NCI-H1048 (cell line): ENCODE results near the gene ARMCX4.
"Not testable (repeated sequence)": the region's sequence is repeated elsewhere in the genome, so short reads cannot be mapped to it uniquely, and the experiment has no call there.

Experiments
- DNase-seq: peaks from one replicate; lab custom pipeline; 2025; lab: John Stamatoyannopoulos, UW

ARMCX4 gene

DNA sequence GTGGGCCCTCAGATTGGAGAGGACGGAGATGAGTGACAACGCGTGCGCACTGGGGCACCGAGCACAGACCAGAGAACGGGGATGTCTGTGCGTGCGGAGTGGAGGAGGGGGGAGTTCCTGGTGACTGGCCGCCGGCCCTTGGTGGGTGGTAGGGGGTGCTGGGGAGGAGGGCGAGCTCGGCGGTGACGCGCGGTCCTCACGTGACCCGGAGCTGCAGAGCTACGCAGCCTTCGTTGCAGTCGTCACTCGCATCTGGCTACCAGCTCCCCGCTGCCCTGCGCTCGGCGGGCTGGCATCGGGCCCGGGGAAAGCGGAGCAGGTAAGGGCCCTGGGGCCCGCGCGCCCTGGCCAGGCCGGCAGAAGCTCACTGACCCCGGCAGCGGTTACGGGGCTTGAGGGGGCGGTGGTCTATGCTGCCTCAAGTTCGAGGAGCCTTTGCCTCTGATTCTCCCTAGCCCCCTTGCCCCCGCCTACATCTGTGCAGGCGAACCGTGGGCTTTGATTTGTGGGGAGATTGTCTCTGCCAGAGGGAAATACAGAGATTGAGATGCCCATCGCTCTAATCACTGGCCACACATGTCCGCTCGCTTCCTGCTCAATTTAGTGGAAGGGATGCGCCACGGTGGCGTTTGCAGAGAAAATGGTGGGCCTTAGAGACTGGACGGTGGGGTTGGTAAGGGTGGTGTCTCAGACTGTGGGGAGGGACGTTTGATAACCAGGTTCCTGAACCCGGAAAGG, at the start of gene ARMCX4:
Gene ARMCX4, plus strand, starts transcription at position 245 of the 738 bp plus-strand sequence. CDS start 3,134 bp downstream, outside the sequence.
- DNase-seq = no peak

DNA sequence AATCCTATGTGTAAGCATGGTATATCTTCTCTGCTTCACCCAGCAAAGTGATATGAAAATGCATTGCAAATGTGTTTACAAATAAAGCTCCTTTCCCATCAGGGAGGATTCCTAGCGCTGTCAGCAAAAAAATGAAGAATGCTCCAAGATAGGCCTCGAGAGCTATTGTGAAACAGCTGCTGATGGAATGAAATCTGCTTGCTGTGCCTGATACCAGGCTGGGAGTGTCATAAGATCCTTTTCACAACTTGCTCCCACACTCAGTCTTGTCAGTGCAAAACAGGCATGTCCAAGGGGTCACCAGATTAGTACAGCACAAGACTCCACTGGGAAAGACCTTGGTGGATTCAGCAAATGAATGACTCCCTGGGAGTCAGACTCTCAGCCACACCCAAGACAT, 43.2 kb upstream of the ARMCX4 start:
- DNase-seq = no peak

DNA sequence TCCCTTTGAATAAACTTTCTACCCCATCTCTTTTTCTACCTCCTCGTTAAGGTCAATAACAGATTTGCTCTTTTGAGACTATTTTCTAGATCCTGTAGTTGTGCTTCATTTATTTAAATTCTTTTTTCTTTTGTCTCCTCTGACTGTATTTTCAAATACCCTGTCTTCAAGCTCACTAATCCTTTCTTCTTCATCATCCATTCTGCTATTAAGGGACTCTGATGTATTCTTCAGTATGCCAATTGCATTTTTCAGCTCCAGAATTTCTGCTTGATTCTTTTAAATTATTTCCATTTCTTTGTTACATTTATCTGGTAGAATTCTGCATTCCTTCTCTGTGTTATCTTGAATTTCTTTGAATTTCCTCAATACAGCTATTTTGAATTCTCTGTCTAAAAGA, 36.0 kb upstream of the ARMCX4 start:
- no peak for DNase-seq

DNA sequence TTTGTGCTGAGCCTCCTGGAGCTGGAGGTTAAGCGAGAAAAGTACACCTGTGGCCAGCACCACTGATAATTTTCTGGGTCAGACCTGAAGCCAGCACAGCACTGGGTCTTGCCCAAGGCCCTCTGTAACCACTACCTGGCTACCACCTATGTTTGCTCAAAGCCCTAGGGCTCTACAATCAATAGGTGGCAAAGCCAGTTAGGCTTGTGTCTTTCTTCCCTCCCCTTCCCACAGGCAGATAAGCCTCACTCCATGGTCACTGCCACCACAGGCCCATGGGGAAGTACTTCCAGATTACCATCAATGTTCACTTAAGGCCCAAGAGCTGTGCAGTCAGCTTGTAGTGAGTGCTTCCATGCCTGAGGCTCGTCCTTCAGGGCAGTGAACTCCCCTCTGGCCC, 35.2 kb upstream of the ARMCX4 start:
- DNase-seq = no peak

DNA sequence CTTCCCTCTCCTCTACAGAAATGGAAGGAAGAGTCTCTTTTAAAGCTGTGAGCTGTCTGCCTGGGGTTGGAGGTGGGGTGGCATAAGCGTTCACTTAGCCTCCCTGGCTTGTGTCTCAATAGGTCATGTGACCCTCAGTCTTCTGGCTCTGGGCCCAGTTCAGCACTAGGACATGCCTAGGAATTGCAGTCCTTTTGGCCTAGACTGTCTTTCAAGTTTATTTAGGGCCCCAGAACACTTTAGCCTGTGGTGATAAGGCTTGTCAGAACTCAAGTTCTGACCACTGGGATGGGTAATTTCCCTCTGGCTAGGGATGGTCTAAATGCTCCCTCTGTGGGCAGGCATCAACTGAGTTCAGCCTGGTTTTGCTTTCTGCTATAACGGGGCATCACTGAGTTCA, 34.3 kb upstream of the ARMCX4 start:
- DNase-seq = no peak

DNA sequence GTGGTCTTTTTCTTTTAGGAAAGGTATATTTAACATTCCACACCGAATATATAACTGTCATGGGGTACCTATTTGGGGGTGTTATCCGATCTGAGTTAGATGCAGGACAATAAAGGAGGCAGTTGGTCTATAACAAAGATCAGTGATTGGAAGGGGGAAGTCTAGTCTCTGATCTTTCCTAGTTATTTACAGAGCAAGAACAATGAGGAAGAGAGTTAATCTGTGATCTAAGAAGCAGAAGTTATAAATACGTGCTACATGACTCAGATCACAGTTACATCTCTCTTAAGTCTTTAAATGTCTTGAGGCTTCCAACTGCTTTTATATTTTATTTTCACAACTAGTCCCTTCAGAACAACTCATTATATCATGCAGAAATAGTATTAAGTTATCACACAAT, 33.2 kb upstream of the ARMCX4 start:
- DNase-seq = no peak

DNA sequence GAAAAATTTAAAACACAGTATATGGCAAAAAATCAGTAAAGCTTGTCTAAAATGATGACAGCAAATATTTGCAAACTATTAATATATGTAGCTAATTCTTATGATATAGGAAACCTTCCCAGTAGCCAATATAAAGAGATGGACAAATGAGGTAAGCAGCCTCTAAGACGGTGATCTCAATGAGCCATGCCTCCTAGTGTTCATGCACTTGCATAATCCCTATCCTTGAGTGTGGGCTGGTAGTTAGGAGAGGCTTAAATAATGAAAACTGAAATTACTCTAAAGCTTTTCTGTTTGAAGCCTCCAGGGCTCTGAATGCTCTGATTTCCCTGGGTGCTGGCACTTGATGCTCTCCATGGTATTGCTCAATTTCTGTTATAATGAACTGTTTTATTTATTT, 24.6 kb upstream of the ARMCX4 start:
- DNase-seq = no peak

DNA sequence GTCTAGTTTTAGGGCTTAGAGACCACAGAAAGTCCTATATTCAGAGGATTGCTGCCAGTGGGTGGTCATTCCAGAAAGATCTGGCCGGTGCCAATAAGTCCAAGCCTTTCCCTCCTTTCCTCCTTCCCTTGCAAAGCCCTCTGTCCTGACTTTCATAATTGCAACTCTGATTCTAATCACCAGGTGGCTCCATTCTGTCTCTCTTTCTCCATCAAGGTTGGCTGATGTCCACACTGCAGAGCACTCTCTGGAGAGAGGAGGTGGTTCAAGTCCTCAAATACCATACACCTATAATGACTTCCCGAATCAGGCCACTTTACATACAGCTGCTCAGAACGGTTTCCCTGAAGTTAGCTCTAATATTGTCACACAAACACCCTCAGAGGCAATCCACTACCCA, 22.4 kb upstream of the ARMCX4 start:
- DNase-seq = no peak

DNA sequence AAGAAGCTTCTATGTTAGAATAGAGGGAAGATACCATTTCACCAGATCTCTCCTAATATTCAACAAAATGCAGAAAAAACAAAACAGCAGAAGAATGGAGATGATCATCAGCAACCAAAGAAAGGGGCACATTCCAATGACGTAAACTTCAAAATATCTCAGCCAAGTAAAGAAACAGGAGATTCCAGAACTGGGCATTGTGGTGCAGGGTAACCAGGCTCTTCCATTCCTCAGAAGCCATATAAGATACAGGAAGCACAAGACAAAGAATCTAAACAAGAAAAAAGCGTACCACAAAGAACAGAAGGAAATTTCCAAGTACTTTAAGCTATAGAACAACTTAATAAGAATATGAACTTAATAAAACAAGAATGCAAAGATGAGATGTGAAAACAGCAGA, 6.9 kb upstream of the ARMCX4 start:
- no peak for DNase-seq

DNA sequence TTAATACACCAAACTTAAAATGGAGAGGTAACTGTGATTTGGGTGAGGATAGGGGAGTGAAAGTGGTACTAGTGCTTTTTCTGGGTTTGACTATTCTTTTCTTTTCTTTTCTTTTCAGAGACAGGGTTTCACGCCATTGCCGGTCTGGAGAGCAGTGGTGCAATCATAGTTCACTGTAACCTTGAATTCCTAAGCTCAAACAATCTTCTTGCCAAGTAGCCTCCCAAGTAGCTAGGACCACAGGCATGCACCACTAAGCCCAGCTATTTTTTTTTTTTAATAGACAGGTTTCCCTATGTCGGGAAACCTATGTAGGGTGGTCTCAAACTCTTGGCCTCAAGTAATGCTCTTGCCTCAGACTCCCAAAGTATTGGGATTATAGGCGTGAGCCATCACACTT, 3.0 kb upstream of the ARMCX4 start:
- DNase-seq = no peak

DNA sequence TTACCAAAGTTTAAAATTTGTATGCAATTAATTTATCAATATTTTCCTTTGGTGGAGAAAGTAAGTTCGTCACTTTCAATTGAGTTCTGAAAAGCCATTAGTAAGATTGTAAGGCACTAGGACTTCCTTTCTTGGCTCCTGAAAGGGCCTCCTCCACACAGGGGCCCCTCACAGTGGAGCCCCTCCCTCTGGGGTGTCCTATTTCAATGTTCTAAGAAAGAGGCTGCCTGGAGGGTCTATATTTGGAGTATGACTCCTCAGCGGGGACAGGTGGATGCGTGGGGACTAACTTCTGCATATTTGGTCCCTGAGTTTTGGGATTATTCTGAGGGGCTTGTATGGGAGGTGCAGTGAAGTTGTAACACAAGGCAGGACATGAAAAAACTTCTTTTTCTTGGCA, 1.6 kb upstream of the ARMCX4 start:
- DNase-seq = no peak

DNA sequence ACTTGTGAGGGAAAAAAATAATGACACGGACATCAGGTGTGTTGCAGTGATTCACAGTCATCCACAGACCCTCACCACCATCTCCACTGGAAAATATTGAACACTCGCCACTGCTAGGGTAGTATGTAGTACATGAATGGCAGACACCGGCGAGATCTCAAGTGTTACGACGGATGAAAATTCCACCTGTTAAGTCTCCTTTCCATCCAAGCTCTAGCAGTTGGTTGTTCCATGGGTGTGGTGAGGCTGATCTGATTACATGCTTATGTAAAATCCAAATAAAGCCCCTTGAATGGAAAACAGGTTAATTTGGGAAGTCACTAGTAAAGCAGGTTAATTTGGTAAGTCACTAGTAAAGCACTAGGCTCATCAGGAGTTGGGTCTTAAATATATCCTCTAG, 1.1 kb upstream of the ARMCX4 start:
- DNase-seq = no peak

DNA sequence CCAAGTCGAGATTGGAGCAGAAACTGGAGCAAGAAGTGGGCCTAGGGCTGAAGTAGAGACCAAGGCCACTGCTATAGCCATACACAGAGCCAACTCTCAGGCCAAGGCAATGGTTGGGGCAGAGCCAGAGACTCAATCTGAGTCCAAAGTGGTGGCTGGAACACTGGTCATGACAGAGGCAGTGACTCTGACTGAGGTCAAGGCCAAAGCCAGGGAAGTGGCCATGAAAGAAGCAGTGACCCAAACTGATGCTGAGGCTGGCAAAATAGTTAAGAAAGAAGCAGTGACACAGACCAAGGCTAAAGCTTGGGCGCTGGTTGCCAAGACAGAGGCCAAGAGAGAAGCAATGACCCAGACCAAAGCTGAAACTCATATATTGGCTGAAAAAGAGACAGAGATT, 3.5 kb downstream of the ARMCX4 start:
- DNase-seq = no peak

DNA sequence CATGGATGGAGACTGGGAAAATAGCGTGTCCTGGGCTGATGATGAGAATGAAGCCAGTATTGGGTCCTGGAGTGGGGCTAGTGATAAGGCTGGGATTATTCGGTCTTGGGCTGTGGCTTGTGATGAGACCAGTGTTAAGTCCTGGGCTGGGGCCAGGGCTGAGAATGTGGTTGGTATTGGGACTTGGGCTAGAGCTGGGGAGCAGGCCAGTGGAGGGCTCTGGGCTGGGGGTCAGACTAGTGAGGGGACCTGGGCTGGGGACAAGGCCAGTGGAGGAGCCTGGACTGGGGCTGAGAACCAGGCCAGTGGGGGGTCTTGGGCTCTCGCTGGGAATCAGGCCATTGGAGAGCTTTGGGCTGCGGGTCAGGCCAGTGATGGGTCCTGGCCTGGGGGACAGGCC, 6.7 kb downstream of the ARMCX4 start:
- no peak for DNase-seq

DNA sequence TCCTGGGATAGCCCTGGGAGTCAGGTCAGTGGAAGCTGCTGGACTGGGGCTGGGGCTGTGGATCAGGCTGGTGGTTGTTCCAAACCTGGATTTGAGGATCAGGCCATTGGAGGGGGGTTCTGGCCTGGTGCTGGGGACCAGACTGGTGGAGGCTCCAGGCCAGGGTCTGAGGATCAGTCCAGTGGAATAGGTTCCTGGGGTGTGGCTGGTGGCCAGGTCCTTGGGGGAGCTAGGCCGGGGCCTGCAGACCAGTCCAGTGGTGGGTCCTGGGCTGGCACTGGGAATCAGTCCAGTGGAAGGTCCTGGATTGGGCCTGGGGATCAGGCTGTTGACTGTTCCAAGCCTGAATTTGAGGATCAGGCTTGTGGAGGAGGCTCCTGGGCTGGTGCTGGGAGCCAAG, 8.0 kb downstream of the ARMCX4 start:
- no peak for DNase-seq

DNA sequence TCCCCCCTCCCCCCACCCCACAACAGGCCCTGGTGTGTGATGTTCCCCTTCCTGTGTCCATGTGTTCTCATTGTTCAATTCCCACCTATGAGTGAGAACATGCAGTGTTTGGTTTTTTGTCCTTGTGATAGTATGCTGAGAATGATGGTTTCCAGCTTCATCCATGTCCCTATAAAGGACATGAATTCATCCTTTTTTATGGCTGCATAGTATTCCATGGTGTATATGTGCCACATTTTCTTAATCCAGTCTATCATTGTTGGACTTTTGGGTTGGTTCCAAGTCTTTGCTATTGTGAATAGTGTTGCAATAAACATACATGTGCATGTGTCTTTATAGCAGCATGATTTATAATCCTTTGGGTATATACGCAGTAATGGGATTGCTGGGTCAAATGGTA, 17.7 kb downstream of the ARMCX4 start:
- DNase-seq = not testable (repeated sequence)

DNA sequence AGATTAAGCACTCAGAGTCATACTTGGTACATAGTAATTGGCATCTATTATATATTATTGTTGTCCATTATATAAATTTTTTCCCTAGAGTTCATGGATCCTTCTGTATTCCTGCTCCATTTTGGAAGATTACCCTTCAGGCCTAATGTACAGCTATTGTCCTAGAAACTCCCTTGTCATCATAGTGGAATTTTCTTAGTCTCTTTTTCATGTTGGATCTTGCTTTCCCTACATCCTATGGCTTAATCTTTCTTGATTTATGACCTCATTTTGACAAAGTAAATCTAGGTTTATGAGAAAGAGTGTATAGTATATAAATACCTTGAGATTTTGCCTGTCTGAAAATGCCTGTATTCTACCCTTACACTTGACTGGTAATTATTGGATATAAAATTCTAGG, 22.1 kb downstream of the ARMCX4 start:
- no peak for DNase-seq

DNA sequence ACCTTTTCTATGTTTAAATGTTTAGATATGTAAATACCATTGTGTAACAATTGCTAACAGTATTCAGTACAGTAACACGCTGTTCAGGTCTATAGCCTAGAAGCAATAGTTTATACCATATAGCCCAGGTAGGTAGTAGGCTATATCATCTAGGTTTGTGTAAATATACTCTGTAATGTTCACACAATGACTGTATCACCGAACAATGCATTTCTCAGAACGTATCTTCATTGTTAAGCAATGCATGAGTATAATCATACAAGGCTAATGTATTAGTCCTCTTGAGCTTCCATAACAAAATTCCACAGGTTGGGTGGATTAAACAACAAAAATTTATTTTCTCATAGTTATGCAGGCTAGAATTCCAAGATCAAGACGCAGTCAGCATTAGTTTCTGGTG, 22.7 kb downstream of the ARMCX4 start:
- DNase-seq = no peak

DNA sequence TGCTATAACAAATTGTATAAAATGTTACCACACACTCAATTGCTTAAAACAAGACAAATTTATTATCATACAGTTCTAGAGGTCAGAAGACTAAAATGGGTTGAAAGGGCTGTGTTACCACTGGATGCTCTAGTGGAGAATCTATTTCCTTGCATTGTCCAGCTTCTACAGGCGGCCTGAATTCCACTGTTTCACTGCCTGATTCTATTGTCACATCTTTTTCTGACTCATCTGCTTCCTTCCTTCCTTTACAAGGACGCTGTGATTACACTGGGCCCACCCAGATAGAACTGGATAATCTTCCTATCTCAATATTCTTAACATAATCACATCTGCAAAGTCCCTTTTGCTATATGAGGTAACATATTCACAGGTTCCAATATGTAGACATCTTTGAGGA, 45.7 kb downstream of the ARMCX4 start:
- DNase-seq = no peak
